HEK293 (cell line): Measurements from ENCODE around the gene SPATA21.
"Not testable (repeated sequence)": the region's sequence is repeated elsewhere in the genome, so short reads cannot be mapped to it uniquely, and the experiment has no call there.

Source experiments
- CTCF ChIA-PET: fragments of 350-600 bp; formaldehyde crosslinking; extraction: SDS; loops from one replicate; lab custom pipeline; 2021; ENCODE audit warnings: antibody characterized with exemption; lab: Yijun Ruan, JAX
- POLR2A ChIA-PET: fragments of 300-600 bp; formaldehyde crosslinking; extraction: SDS; loops from one replicate; lab custom pipeline; 2020; ENCODE audit warnings: antibody characterized with exemption, inconsistent platforms; lab: Yijun Ruan, JAX
- H3K27ac ChIP-seq: fragments of 200-500 bp; sonication (Bioruptor generic); 2 replicates; pipeline ENCODE4 v1.5.1; 2014; ENCODE audit warnings: low read depth, low read length, control low read depth, inconsistent platforms; ENCODE audit errors: extremely low read depth
- H3K36me3 ChIP-seq, 2 experiments: fragments of 200-500 bp in 1 of 2; sonication (Bioruptor generic) in 1 of 2; 1 replicate in 1 of 2; 2 replicates in 1 of 2; pipeline ENCODE4 v1.5.1; 2014 to 2017; ENCODE audit warnings: inconsistent platforms in 2 of 2, low read length in 2 of 2; ENCODE audit not compliant: control insufficient read depth in 2 of 2, insufficient read depth in 1 of 2
- H3K4me1 ChIP-seq: fragments of 200-500 bp; sonication (Bioruptor generic); 2 replicates; pipeline ENCODE4 v1.5.1; 2014; ENCODE audit warnings: mild to moderate bottlenecking, low read length, inconsistent platforms; ENCODE audit not compliant: control insufficient read depth, insufficient read depth
- H3K4me3 ChIP-seq: 2 replicates; pipeline ENCODE4 v1.5.1; 2011; ENCODE audit warnings: low read depth, mild to moderate bottlenecking, control low read depth, low read length, moderate library complexity
- H3K9me3 ChIP-seq: fragments of 200-500 bp; sonication (Bioruptor generic); 2 replicates; pipeline ENCODE4 v1.5.1; 2014; ENCODE audit warnings: low read depth, low read length, inconsistent platforms; ENCODE audit not compliant: control insufficient read depth, insufficient read depth
- CTCF ChIP-seq: fragments of 450-650 bp; formaldehyde crosslinking; IDR thresholded peaks from 2 replicates; pipeline ENCODE4 v1.5.1; 2016; ENCODE audit warnings: missing biosample characterization, missing genetic modification characterization
- GLIS2 ChIP-seq: fragments of 450-650 bp; formaldehyde crosslinking; IDR thresholded peaks from 2 replicates; pipeline ENCODE4 v1.5.1; 2016; ENCODE audit warnings: missing biosample characterization, missing genetic modification characterization
- HIC1 ChIP-seq: fragments of 450-650 bp; formaldehyde crosslinking; IDR thresholded peaks from 2 replicates; pipeline ENCODE4 v1.5.1; 2016; ENCODE audit warnings: missing biosample characterization, missing genetic modification characterization
- IKZF3 ChIP-seq: fragments of 450-650 bp; IDR thresholded peaks from 2 replicates; pipeline ENCODE4 v1.5.0; 2018; ENCODE audit warnings: missing biosample characterization, mild to moderate bottlenecking, missing genetic modification characterization, moderate library complexity
- OVOL3 ChIP-seq: fragments of 450-650 bp; formaldehyde crosslinking; IDR thresholded peaks from 2 replicates; pipeline ENCODE4 v1.5.1; 2016; ENCODE audit warnings: missing biosample characterization, missing genetic modification characterization
- TCF7L2 ChIP-seq: IDR thresholded peaks from 2 replicates; pipeline ENCODE4 v1.6.1; 2011; ENCODE audit warnings: low read depth, mild to moderate bottlenecking, inconsistent platforms, low read length, moderate library complexity, borderline replicate concordance
- YY2 ChIP-seq: fragments of 450-650 bp; formaldehyde crosslinking; IDR thresholded peaks from 2 replicates; pipeline ENCODE4 v1.5.1; 2016; ENCODE audit warnings: missing biosample characterization, missing genetic modification characterization
- ZBTB21 ChIP-seq: fragments of 450-650 bp; formaldehyde crosslinking; IDR thresholded peaks from 2 replicates; pipeline ENCODE4 v1.5.1; 2017; ENCODE audit warnings: missing biosample characterization, missing genetic modification characterization
- ZIC2 ChIP-seq: fragments of 450-650 bp; formaldehyde crosslinking; IDR thresholded peaks from 2 replicates; pipeline ENCODE4 v1.5.1; 2016; ENCODE audit warnings: missing biosample characterization, missing genetic modification characterization
- ZNF239 ChIP-seq: fragments of 450-650 bp; formaldehyde crosslinking; IDR thresholded peaks from 2 replicates; pipeline ENCODE4 v1.5.1; 2016; ENCODE audit warnings: missing biosample characterization, missing genetic modification characterization
- ZNF366 ChIP-seq: fragments of 450-650 bp; formaldehyde crosslinking; conservative IDR thresholded peaks from 2 replicates; pipeline ENCODE4 v1.5.1; 2016; ENCODE audit warnings: missing biosample characterization, missing genetic modification characterization
- ZNF416 ChIP-seq: fragments of 450-650 bp; formaldehyde crosslinking; IDR thresholded peaks from 2 replicates; pipeline ENCODE4 v1.5.1; 2016; ENCODE audit warnings: missing biosample characterization, missing genetic modification characterization
- ZNF473 ChIP-seq: fragments of 450-650 bp; formaldehyde crosslinking; IDR thresholded peaks from 2 replicates; pipeline ENCODE4 v1.5.1; 2017; ENCODE audit warnings: missing biosample characterization, missing genetic modification characterization
- ZNF488 ChIP-seq: fragments of 450-650 bp; formaldehyde crosslinking; IDR thresholded peaks from 2 replicates; pipeline ENCODE4 v1.5.1; 2016; ENCODE audit warnings: missing biosample characterization, missing genetic modification characterization
- ZNF561 ChIP-seq: fragments of 450-650 bp; IDR thresholded peaks from 2 replicates; pipeline ENCODE4 v1.5.1; 2018; ENCODE audit warnings: missing biosample characterization, missing genetic modification characterization, borderline replicate concordance
- ZNF610 ChIP-seq: fragments of 450-650 bp; formaldehyde crosslinking; IDR thresholded peaks from 2 replicates; pipeline ENCODE4 v1.5.1; 2016; ENCODE audit warnings: missing biosample characterization, missing genetic modification characterization, borderline replicate concordance
- ZNF843 ChIP-seq: fragments of 450-650 bp; formaldehyde crosslinking; IDR thresholded peaks from 2 replicates; pipeline ENCODE4 v1.5.1; 2016; ENCODE audit warnings: missing biosample characterization, missing genetic modification characterization
- TF ChIP-seq, protein P1 (sequence below): fragments of 450-650 bp; formaldehyde crosslinking; IDR thresholded peaks from 2 replicates; pipeline ENCODE4 v1.5.1; 2016; ENCODE audit warnings: missing biosample characterization, missing genetic modification characterization
- TF ChIP-seq, protein P2 (sequence below): fragments of 450-650 bp; formaldehyde crosslinking; conservative IDR thresholded peaks from 2 replicates; pipeline ENCODE4 v1.5.1; 2016; ENCODE audit warnings: low read depth, missing biosample characterization, missing genetic modification characterization

SPATA21 gene

DNA sequence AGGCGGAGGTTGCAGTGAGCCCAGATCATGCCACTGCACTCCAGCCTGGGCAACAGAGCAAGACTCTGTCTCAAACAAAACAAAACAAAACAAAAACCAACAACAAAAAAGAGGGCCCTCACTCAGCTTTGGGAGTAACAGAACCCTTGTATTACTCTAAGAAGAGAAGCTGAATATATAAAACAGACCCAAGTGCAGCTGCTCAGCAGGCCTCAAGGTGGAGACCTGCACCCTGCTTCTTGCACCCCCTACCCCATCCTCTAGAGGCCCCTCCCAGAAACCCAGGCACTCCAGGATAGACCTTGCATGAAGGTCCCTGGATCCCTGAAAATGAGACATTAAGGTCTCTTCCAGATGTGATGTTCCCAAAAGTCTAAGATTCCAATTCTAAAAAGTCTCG, 37.7 kb upstream of the SPATA21 start:
- H3K9me3 ChIP-seq, POLR2A ChIA-PET, H3K4me3 ChIP-seq, H3K27ac ChIP-seq, H3K4me1 ChIP-seq: not testable (repeated sequence)
- CTCF ChIA-PET, result interaction anchor here (0.7 to 1.6 kb wide), 2 partner anchors 45 to 148 kb away, joined by 3 read pairs; no protein-coding TSS in a partner anchor
- TF ChIP-seq CTCF (tag by site-specific recombination), result 0 out of 2 replicates have a peak, but pooled peaks have one; percentile 20
- peaks cover 8 to 72% of the 10 kb centered on the region in 2 experiments; a peak in 2 of 3 replicates for H3K36me3 ChIP-seq

DNA sequence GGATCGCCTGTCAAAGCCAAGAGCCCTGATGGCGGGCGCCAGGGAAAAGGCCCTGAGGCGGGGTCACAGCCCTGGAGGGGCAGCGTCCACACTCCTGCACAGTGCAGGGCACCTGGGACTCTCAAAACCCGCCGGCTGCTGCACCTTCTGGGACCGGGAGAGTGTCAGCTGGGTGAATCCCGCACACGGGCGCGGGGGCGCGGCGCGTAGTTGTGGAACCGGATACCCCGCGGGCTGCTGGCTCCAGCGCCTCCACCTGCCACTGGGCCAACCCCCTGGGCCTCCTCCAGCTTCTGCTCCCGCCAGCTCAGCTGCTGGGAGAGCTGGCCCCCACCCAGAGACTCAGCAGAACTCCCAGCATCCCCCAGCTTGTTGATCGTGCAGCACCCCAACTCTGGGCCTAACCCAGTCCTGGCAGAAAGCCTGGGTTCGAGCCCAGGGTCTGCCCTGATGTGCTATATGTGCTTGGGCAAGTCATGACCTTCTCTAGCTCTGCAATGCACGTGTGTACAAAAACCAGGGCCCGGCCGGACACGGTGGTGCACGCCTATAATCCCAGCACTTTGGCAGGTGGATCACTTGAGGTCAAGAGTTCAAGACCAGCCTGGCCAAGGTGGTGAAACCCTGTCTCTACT, 37.1 kb upstream of the SPATA21 start:
- Histone ChIP-seq H3K4me3 (no peak overlapping the region), H3K27ac (no peak overlapping the region), H3K9me3 (no peaks in the 10 kb centered on the region), H3K36me3 (peaks cover 3 to 69% of the 10 kb centered on the region in 2 experiments; a peak in 2 of 3 replicates), H3K4me1 (no peaks in the 10 kb centered on the region)
- TF ChIP-seq HIC1 (tag by site-specific recombination) (no peak), TCF7L2 (no peak), ZNF473 (tag by site-specific recombination) (no peak), ZNF488 (tag by site-specific recombination) (no peak), YY2 (no peak), ZNF561 (tag by site-specific recombination) (no peak)
- TF ChIP-seq, protein P1, sequence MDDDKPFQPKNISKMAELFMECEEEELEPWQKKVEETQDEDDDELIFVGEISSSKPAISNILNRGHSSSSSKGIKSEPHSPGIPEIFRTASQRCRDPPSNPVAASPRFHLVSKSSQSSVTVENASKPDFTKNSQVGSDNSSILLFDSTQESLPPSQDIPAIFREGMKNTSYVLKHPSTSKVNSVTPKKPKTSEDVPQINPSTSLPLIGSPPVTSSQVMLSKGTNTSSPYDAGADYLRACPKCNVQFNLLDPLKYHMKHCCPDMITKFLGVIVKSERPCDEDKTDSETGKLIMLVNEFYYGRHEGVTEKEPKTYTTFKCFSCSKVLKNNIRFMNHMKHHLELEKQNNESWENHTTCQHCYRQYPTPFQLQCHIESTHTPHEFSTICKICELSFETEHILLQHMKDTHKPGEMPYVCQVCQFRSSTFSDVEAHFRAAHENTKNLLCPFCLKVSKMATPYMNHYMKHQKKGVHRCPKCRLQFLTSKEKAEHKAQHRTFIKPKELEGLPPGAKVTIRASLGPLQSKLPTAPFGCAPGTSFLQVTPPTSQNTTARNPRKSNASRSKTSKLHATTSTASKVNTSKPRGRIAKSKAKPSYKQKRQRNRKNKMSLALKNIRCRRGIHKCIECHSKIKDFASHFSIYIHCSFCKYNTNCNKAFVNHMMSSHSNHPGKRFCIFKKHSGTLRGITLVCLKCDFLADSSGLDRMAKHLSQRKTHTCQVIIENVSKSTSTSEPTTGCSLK (tag by site-specific recombination), result no peak
- POLR2A ChIA-PET, result no interaction called here
- CTCF ChIA-PET, result interaction anchor here (1.6 kb wide), 1 partner anchor 148 kb away, joined by 3 read pairs; no protein-coding TSS in a partner anchor

GRCh38 chr1:16468558-16468957, 31.3 kb upstream of the SPATA21 start:
- no peaks in the 10 kb centered on the region for H3K4me1 ChIP-seq
- H3K9me3 ChIP-seq, result no peaks in the 10 kb centered on the region
- H3K36me3 ChIP-seq, result peaks cover 3 to 49% of the 10 kb centered on the region in 2 experiments; a peak in 2 of 3 replicates
- ChIA-PET CTCF (no interaction called here), POLR2A (no interaction called here)
- no peak overlapping the region for H3K4me3 ChIP-seq
- H3K27ac ChIP-seq, result no peak overlapping the region
- TF ChIP-seq, protein P2, sequence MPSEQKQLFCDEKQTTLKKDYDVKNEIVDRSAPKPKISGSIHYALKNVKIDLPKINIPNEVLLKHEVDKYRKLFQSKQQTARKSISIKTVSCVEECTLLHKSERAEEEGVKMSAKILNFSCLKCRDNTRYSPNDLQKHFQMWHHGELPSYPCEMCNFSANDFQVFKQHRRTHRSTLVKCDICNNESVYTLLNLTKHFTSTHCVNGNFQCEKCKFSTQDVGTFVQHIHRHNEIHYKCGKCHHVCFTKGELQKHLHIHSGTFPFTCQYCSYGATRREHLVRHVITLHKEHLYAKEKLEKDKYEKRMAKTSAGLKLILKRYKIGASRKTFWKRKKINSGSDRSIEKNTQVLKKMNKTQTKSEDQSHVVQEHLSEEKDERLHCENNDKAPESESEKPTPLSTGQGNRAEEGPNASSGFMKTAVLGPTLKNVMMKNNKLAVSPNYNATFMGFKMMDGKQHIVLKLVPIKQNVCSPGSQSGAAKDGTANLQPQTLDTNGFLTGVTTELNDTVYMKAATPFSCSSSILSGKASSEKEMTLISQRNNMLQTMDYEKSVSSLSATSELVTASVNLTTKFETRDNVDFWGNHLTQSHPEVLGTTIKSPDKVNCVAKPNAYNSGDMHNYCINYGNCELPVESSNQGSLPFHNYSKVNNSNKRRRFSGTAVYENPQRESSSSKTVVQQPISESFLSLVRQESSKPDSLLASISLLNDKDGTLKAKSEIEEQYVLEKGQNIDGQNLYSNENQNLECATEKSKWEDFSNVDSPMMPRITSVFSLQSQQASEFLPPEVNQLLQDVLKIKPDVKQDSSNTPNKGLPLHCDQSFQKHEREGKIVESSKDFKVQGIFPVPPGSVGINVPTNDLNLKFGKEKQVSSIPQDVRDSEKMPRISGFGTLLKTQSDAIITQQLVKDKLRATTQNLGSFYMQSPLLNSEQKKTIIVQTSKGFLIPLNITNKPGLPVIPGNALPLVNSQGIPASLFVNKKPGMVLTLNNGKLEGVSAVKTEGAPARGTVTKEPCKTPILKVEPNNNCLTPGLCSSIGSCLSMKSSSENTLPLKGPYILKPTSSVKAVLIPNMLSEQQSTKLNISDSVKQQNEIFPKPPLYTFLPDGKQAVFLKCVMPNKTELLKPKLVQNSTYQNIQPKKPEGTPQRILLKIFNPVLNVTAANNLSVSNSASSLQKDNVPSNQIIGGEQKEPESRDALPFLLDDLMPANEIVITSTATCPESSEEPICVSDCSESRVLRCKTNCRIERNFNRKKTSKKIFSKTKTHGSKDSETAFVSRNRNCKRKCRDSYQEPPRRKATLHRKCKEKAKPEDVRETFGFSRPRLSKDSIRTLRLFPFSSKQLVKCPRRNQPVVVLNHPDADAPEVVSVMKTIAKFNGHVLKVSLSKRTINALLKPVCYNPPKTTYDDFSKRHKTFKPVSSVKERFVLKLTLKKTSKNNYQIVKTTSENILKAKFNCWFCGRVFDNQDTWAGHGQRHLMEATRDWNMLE, result no peak
- TF ChIP-seq ZNF239 (tag by site-specific recombination) (no peak), IKZF3 (no peak), ZNF610 (tag by site-specific recombination) (no peak), OVOL3 (no peak), ZNF416 (tag by site-specific recombination) (no peak), ZBTB21 (tag by site-specific recombination) (no peak), ZNF843 (no peak), ZIC2 (no peak), ZNF366 (tag by site-specific recombination) (no peak), GLIS2 (no peak)
